ENCODE results near the gene ZSCAN5C. TPM values are rescaled to one million over a fixed set of nuclear protein-coding genes. Genes with fewer than 3 reads are reported as not detected.
A peak's percentile ranks its signal among the peaks of the same experiment; 100 is the strongest.
"Not testable (repeated sequence)": the region's sequence is repeated elsewhere in the genome, so short reads cannot be mapped to it uniquely, and the experiment has no call there.

ZSCAN5C gene
- total RNA-seq, 1 donor from 2014 or later = not detected

- no peak for DNase-seq (ENCODE audit: low spot score)
Observed at GRCh38 chr19:56211718-56212117, 9.6 kb downstream of the ZSCAN5C start.

GRCh38 chr19:56217039-56217949, 15.2 kb downstream of the ZSCAN5C start:
- DNase-seq (ENCODE audit: low spot score) = peak; percentile 50
- no peak overlapping the region for H3K27ac Mint-ChIP-seq (ENCODE audit: unreplicated experiment)

More at GRCh38 chr19:56211718-56212117, 9.6 kb downstream of the ZSCAN5C start:
- no peak overlapping the region for H3K4me3 Mint-ChIP-seq (ENCODE audit: unreplicated experiment)
- TF ChIP-seq, protein P1, sequence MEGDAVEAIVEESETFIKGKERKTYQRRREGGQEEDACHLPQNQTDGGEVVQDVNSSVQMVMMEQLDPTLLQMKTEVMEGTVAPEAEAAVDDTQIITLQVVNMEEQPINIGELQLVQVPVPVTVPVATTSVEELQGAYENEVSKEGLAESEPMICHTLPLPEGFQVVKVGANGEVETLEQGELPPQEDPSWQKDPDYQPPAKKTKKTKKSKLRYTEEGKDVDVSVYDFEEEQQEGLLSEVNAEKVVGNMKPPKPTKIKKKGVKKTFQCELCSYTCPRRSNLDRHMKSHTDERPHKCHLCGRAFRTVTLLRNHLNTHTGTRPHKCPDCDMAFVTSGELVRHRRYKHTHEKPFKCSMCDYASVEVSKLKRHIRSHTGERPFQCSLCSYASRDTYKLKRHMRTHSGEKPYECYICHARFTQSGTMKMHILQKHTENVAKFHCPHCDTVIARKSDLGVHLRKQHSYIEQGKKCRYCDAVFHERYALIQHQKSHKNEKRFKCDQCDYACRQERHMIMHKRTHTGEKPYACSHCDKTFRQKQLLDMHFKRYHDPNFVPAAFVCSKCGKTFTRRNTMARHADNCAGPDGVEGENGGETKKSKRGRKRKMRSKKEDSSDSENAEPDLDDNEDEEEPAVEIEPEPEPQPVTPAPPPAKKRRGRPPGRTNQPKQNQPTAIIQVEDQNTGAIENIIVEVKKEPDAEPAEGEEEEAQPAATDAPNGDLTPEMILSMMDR (IDR thresholded peaks at IDR 0.05; ENCODE audit: unreplicated experiment) = no peak
- H3K9me3 Mint-ChIP-seq (ENCODE audit: unreplicated experiment) = no peaks in the 10 kb centered on the region
- peaks cover 3% of the 10 kb centered on the region for H3K4me1 Mint-ChIP-seq (ENCODE audit: unreplicated experiment)
- H3K36me3 Mint-ChIP-seq (ENCODE audit: low read depth, unreplicated experiment) = no peaks in the 10 kb centered on the region
- peaks cover 1% of the 10 kb centered on the region for H3K27me3 Mint-ChIP-seq (ENCODE audit: unreplicated experiment)
- H3K27ac Mint-ChIP-seq (ENCODE audit: unreplicated experiment) = no peak overlapping the region

GRCh38 chr19:56218961-56219360, 16.9 kb downstream of the ZSCAN5C start:
- peaks cover 8% of the 10 kb centered on the region for H3K4me1 Mint-ChIP-seq (ENCODE audit: unreplicated experiment)
- peak; percentile 11 for DNase-seq (ENCODE audit: low spot score)

More at GRCh38 chr19:56217039-56217949, 15.2 kb downstream of the ZSCAN5C start:
- Mint-ChIP-seq H3K27me3 (ENCODE audit: unreplicated experiment) (peaks cover 1% of the 10 kb centered on the region), H3K9me3 (ENCODE audit: unreplicated experiment) (no peaks in the 10 kb centered on the region), H3K36me3 (ENCODE audit: low read depth, unreplicated experiment) (peaks cover 7% of the 10 kb centered on the region), H3K4me3 (ENCODE audit: unreplicated experiment) (peak overlapping the region; percentile 74), H3K4me1 (ENCODE audit: unreplicated experiment) (peaks cover 8% of the 10 kb centered on the region)
- TF ChIP-seq, protein P1 (IDR thresholded peaks at IDR 0.05; ENCODE audit: unreplicated experiment) = no peak

GRCh38 chr19:56221442-56221841, 19.4 kb downstream of the ZSCAN5C start:
- H3K27me3 Mint-ChIP-seq (ENCODE audit: unreplicated experiment); H3K4me1 Mint-ChIP-seq (ENCODE audit: unreplicated experiment); H3K27ac Mint-ChIP-seq (ENCODE audit: unreplicated experiment); H3K9me3 Mint-ChIP-seq (ENCODE audit: unreplicated experiment); H3K4me3 Mint-ChIP-seq (ENCODE audit: unreplicated experiment): not testable (repeated sequence)
- DNase-seq (ENCODE audit: low spot score) = peak; percentile 18
- peaks cover 17% of the 10 kb centered on the region for H3K36me3 Mint-ChIP-seq (ENCODE audit: low read depth, unreplicated experiment)
- TF ChIP-seq, protein P1 (IDR thresholded peaks at IDR 0.05; ENCODE audit: unreplicated experiment) = peak; percentile 47

More at GRCh38 chr19:56218961-56219360, 16.9 kb downstream of the ZSCAN5C start:
- Mint-ChIP-seq H3K4me3 (ENCODE audit: unreplicated experiment) (peak overlapping the region; percentile 31), H3K27me3 (ENCODE audit: unreplicated experiment) (no peaks in the 10 kb centered on the region), H3K9me3 (ENCODE audit: unreplicated experiment) (no peaks in the 10 kb centered on the region), H3K27ac (ENCODE audit: unreplicated experiment) (no peak overlapping the region), H3K36me3 (ENCODE audit: low read depth, unreplicated experiment) (peaks cover 17% of the 10 kb centered on the region)
- TF ChIP-seq, protein P1 (IDR thresholded peaks at IDR 0.05; ENCODE audit: unreplicated experiment) = no peak

DNA sequence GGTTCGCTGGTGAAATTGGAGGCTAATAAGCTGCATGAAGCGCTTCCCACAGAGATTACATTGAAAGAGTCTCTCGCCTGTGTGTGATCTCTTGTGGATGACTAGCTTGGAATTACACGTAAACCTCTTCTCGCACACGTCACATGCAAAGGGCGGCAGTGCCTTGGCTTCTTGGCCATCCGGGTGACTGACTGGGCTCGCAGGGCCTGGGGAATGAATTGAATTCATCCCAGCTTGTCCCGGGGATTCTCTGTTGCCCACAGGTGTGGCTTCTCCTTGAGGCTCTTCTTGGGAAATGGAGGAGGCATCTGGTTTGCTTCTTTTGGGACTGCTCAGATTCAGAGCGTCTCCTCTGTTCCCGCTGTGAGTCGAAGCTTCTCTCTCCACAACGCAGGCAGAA, 19.8 kb downstream of the ZSCAN5C start:
- H3K27ac Mint-ChIP-seq (ENCODE audit: unreplicated experiment) = no peak overlapping the region
- H3K4me1 Mint-ChIP-seq (ENCODE audit: unreplicated experiment) = peaks cover 8% of the 10 kb centered on the region
- H3K4me3 Mint-ChIP-seq (ENCODE audit: unreplicated experiment) = no peak overlapping the region
- no peak for DNase-seq (ENCODE audit: low spot score)
- no peaks in the 10 kb centered on the region for H3K27me3 Mint-ChIP-seq (ENCODE audit: unreplicated experiment)
- TF ChIP-seq, protein P1 (IDR thresholded peaks at IDR 0.05; ENCODE audit: unreplicated experiment) = no peak
- H3K36me3 Mint-ChIP-seq (ENCODE audit: low read depth, unreplicated experiment) = peaks cover 17% of the 10 kb centered on the region
- H3K9me3 Mint-ChIP-seq (ENCODE audit: unreplicated experiment) = no peaks in the 10 kb centered on the region

All from endothelial cell (in vitro differentiated cells).